HCT116 (cell line): ENCODE data around the gene TMBIM6. TPM values are rescaled to one million over a fixed set of nuclear protein-coding genes. Genes with fewer than 3 reads are reported as not detected.

Source experiments
- ATAC-seq: fragments of 200-7000 bp; cut with Tn5 transposase; 2 replicates; pipeline ENCODE4 v1.9.1; 2020; ENCODE audit warnings: mild to moderate bottlenecking, moderate library complexity
- BruUV-seq: library from RNA; stranded (reverse); fragments of 400-500 nt; replicated peaks from 2 replicates; lab custom pipeline; 2021; lab: Mats Ljungman, UMichigan
- CTCF ChIA-PET: fragments of 300-600 bp; sonication (Branson Sonifier 250); formaldehyde crosslinking; loops from one replicate; lab custom pipeline; 2021; ENCODE audit warnings: antibody characterized with exemption; lab: Charles Lee
- POLR2A ChIA-PET: fragments of 300-600, 350-600 bp; sonication (Branson Sonifier 250); formaldehyde crosslinking; loops from one replicate; lab custom pipeline; 2021; ENCODE audit warnings: antibody characterized with exemption; lab: Charles Lee
- RAD21 ChIA-PET, 2 experiments: fragments of 300-600 bp; sonication (Branson Sonifier 250); formaldehyde crosslinking; loops; one replicate each; lab custom pipeline; 2023; ENCODE audit warnings: low total read pairs in 2 of 2; ENCODE audit not compliant: uncharacterized antibody in 2 of 2, unreplicated experiment in 2 of 2, low non-redundant PET in 1 of 2; lab: Charles Lee
- DNase-seq: peaks from one replicate; pipeline ENCODE4 v3.0.0-alpha.2; 2010; ENCODE audit warnings: low read depth, low spot score
- H2AFZ ChIP-seq: fragments of 200-600 bp; shearing (Covaris generic), sonication (generic); 2 replicates; pipeline ENCODE4 v1.6.1; 2017; ENCODE audit warnings: low read depth, mixed run types, mixed read lengths, antibody characterized with exemption, low read length; ENCODE audit not compliant: poor library complexity, severe bottlenecking
- H3K27ac ChIP-seq: 2 replicates; pipeline ENCODE4 v1.5.1; 2012; ENCODE audit warnings: low read depth, low read length
- H3K27me3 ChIP-seq: fragments of 200-600 bp; sonication (generic); 2 replicates; pipeline ENCODE4 v1.6.1; 2016; ENCODE audit warnings: mixed run types, low read length, mixed read lengths; ENCODE audit not compliant: insufficient read depth
- H3K36me3 ChIP-seq, 2 experiments: fragments of 200-500 bp in 1 of 2; fragments of 200-600 bp in 1 of 2; sonication (Bioruptor generic) in 1 of 2; sonication (generic) in 1 of 2; 2 replicates each; pipeline versions ENCODE4 v1.5.1 to v1.6.1; 2014 to 2016; ENCODE audit warnings: low read length in 2 of 2, inconsistent platforms in 1 of 2, mixed read lengths in 1 of 2, mixed run types in 1 of 2; ENCODE audit not compliant: insufficient read depth in 2 of 2, control insufficient read depth in 1 of 2
- H3K4me1 ChIP-seq, 2 experiments: fragments of 200-600 bp in 1 of 2; sonication (generic) in 1 of 2; 2 replicates each; pipeline versions ENCODE4 v1.5.1 to v1.6.1; 2012 to 2017; ENCODE audit warnings: low read length in 2 of 2, inconsistent platforms in 1 of 2, mild to moderate bottlenecking in 1 of 2, mixed read lengths in 1 of 2, mixed run types in 1 of 2, moderate library complexity in 1 of 2; ENCODE audit not compliant: insufficient read depth in 2 of 2, control insufficient read depth in 1 of 2
- H3K4me2 ChIP-seq: fragments of 200-600 bp; sonication (generic); 2 replicates; pipeline ENCODE4 v1.6.1; 2017; ENCODE audit warnings: mixed run types, low read length, mixed read lengths
- H3K4me3 ChIP-seq, 2 experiments: fragments of 200-600 bp in 1 of 2; sonication (generic) in 1 of 2; replicated peaks in 1 of 2; 2 replicates each; pipeline ENCODE4 v1.5.1; 2011 to 2016; ENCODE audit warnings: low read length in 2 of 2, control low read depth in 1 of 2, low read depth in 1 of 2, mild to moderate bottlenecking in 1 of 2, mixed read lengths in 1 of 2, mixed run types in 1 of 2
- H3K79me2 ChIP-seq: fragments of 200-600 bp; sonication (generic); 2 replicates; pipeline ENCODE4 v1.6.1; 2017; ENCODE audit warnings: mild to moderate bottlenecking, mixed run types, low read length, moderate library complexity, mixed read lengths; ENCODE audit not compliant: insufficient read depth
- H3K9ac ChIP-seq: fragments of 200-600 bp; sonication (generic); 2 replicates; pipeline ENCODE4 v1.6.1; 2016; ENCODE audit warnings: low read length, mixed read lengths
- H3K9me2 ChIP-seq: fragments of 200-600 bp; sonication (generic), shearing (Covaris generic); 2 replicates; pipeline ENCODE4 v1.6.1; 2017; ENCODE audit warnings: mixed run types, mild to moderate bottlenecking, moderate library complexity; ENCODE audit not compliant: insufficient read depth
- H3K9me3 ChIP-seq, 2 experiments: fragments of 200-500 bp in 1 of 2; fragments of 200-600 bp in 1 of 2; sonication (Bioruptor generic) in 1 of 2; sonication (generic) in 1 of 2; 2 replicates each; pipeline ENCODE4 v1.6.1; 2014 to 2017; ENCODE audit warnings: low read length in 2 of 2, mixed read lengths in 2 of 2, inconsistent platforms in 1 of 2, low read depth in 1 of 2, mild to moderate bottlenecking in 1 of 2, mixed run types in 1 of 2, moderate library complexity in 1 of 2; ENCODE audit not compliant: control insufficient read depth in 1 of 2, insufficient read depth in 1 of 2
- H4K20me1 ChIP-seq: fragments of 200-600 bp; sonication (generic), shearing (Covaris generic); 2 replicates; pipeline ENCODE4 v1.6.1; 2017; ENCODE audit warnings: mixed run types, mild to moderate bottlenecking, moderate library complexity; ENCODE audit not compliant: insufficient read depth
- CEBPB ChIP-seq: IDR thresholded peaks from 2 replicates; pipeline ENCODE4 v1.6.1; 2012; ENCODE audit warnings: low read depth
- CTCF ChIP-seq, 3 experiments: fragments of 200-600 bp in 1 of 3; sonication (generic) in 1 of 3; IDR thresholded peaks in 2 of 3; conservative IDR thresholded peaks in 1 of 3; 2 replicates each; pipeline ENCODE4 v1.5.1; 2012 to 2017; ENCODE audit warnings: low read depth in 2 of 3, low read length in 2 of 3, antibody characterized with exemption in 1 of 3, borderline replicate concordance in 1 of 3, control low read depth in 1 of 3, mild to moderate bottlenecking in 1 of 3, mixed read lengths in 1 of 3, mixed run types in 1 of 3, moderate library complexity in 1 of 3; ENCODE audit not compliant: insufficient read depth in 1 of 3
- ELF1 ChIP-seq: IDR thresholded peaks from 2 replicates; pipeline ENCODE4 v1.6.1; 2012; ENCODE audit warnings: low read depth, borderline replicate concordance
- EZH2 ChIP-seq: fragments of 200-600 bp; sonication (generic); IDR thresholded peaks from 2 replicates; pipeline ENCODE4 v1.6.1; 2017; ENCODE audit warnings: antibody characterized with exemption, mixed run types
- EZH2phosphoT487 ChIP-seq: fragments of 200-600 bp; IDR thresholded peaks from 2 replicates; pipeline ENCODE4 v1.6.1; 2018; ENCODE audit warnings: antibody characterized with exemption, borderline replicate concordance
- FOSL1 ChIP-seq: IDR thresholded peaks from 2 replicates; pipeline ENCODE4 v1.6.1; 2012; ENCODE audit warnings: low read depth
- MAX ChIP-seq: IDR thresholded peaks from 2 replicates; pipeline ENCODE4 v1.6.1; 2012
- POLR2A ChIP-seq: IDR thresholded peaks from 2 replicates; pipeline ENCODE4 v1.7.0; 2011; ENCODE audit warnings: borderline replicate concordance; ENCODE audit not compliant: insufficient read depth, insufficient read length; ENCODE audit errors: extremely low read depth
- POLR2AphosphoS5 ChIP-seq: IDR thresholded peaks from 2 replicates; pipeline ENCODE4 v1.6.1; 2011; ENCODE audit warnings: mild to moderate bottlenecking, low read depth, low read length, moderate library complexity
- RAD21 ChIP-seq: IDR thresholded peaks from 2 replicates; pipeline ENCODE4 v1.6.1; 2012; ENCODE audit warnings: low read depth, mild to moderate bottlenecking
- REST ChIP-seq: IDR thresholded peaks from 2 replicates; pipeline ENCODE4 v1.6.1; 2012; ENCODE audit warnings: low read depth
- SIN3A ChIP-seq: IDR thresholded peaks from 2 replicates; pipeline ENCODE4 v1.6.1; 2012; ENCODE audit warnings: low read depth
- SP1 ChIP-seq: IDR thresholded peaks from 2 replicates; pipeline ENCODE4 v1.6.1; 2012; ENCODE audit warnings: low read depth
- SRF ChIP-seq: IDR thresholded peaks from 2 replicates; pipeline ENCODE4 v1.6.1; 2012; ENCODE audit warnings: low read depth
- TCF7L2 ChIP-seq: IDR thresholded peaks from 2 replicates; pipeline ENCODE4 v1.7.0; 2011; ENCODE audit warnings: borderline replicate concordance, inconsistent platforms; ENCODE audit not compliant: insufficient read depth, insufficient read length; ENCODE audit errors: extremely low read depth
- YY1 ChIP-seq: IDR thresholded peaks from 2 replicates; pipeline ENCODE4 v1.6.1; 2011; ENCODE audit warnings: low read length, low read depth, moderate library complexity, mild to moderate bottlenecking; ENCODE audit not compliant: insufficient replicate concordance; ENCODE audit errors: extremely low read depth
- ZBTB33 ChIP-seq: IDR thresholded peaks from 2 replicates; pipeline ENCODE4 v1.6.1; 2011; ENCODE audit warnings: mild to moderate bottlenecking, low read length, moderate library complexity; ENCODE audit not compliant: insufficient replicate concordance; ENCODE audit errors: extremely low read depth
- ZFX ChIP-seq: fragments of 450-650 bp; IDR thresholded peaks from 2 replicates; pipeline ENCODE4 v1.6.1; 2017
- ZNF274 ChIP-seq: fragments of 200-500 bp; sonication (Bioruptor generic); IDR thresholded peaks from 2 replicates; pipeline ENCODE4 v1.6.1; 2014; ENCODE audit warnings: mild to moderate bottlenecking, low read depth, low read length, inconsistent platforms
- intact Hi-C: fragments of 100-400 bp; cut with micrococcal nuclease; formaldehyde crosslinking; loops from 2 replicates; pipeline ENCODE4 v1.10.0; 2022
- total RNA-seq: library from RNA; stranded (reverse); gene quantifications from one replicate; pipeline ENCODE4 v1.2.1, GENCODE V29; 2021; ENCODE audit not compliant: unreplicated experiment

The TMBIM6 gene
- total RNA-seq, 1 experiment from 2014 or later: 510 TPM

GRCh38 chr12:49744363-49744885 is 3.1 kb downstream of the TMBIM6 start:
- Histone ChIP-seq H3K9ac (no peak overlapping the region), H2AFZ (no peak overlapping the region), H3K36me3 (peaks cover 2 to 7% of the 10 kb centered on the region in 2 experiments; a peak in 2 of 4 replicates)
- no TSS peak for BruUV-seq
- TF ChIP-seq POLR2A (no peak), CEBPB (no peak), ELF1 (no peak), EZH2phosphoT487 (no peak), RAD21 (no peak), FOSL1 (no peak), REST (no peak), YY1 (no peak), MAX (no peak), ZFX (no peak), POLR2AphosphoS5 (no peak), SP1 (no peak), EZH2 (no peak), ZNF274 (no peak), CTCF (IDR thresholded peaks at IDR 0.05 in 2 of 3, conservative IDR thresholded peaks at IDR 0.05 in 1 of 3; ENCODE audit: borderline replicate concordance in 1 of 3, insufficient read depth in 1 of 3, low read depth in 2 of 3, low read length in 2 of 3) (no peak), TCF7L2 (no peak), ZBTB33 (no peak), SIN3A (no peak), SRF (no peak)
- TF ChIP-seq, all 23 proteins: peak for 0
- ChIA-PET POLR2A (no interaction called here), CTCF (no interaction called here), RAD21 (no interaction called here)
- Histone ChIP-seq H3K4me3 (no peak overlapping the region), H3K4me1 (peaks cover 8 to 21% of the 10 kb centered on the region in 2 experiments; a peak in 3 of 4 replicates), H3K4me2 (no peak overlapping the region), H4K20me1 (peaks cover 40% of the 10 kb centered on the region; the same call in 1 of the 2 replicates), H3K9me3 (no peaks in the 10 kb centered on the region), H3K79me2 (peaks cover 80% of the 10 kb centered on the region), H3K9me2 (no peaks in the 10 kb centered on the region), H3K27ac (no peak overlapping the region), H3K27me3 (no peaks in the 10 kb centered on the region)
- intact Hi-C loops: no loop called here
- ATAC-seq (no peak), DNase-seq (no peak)
